GM12873 (cell line): ENCODE data around the gene NLRP1.

Experiments
- TF ChIP-seq, protein P1 (sequence below): IDR thresholded peaks from 2 replicates; pipeline ENCODE4 v1.5.1; 2012; ENCODE audit warnings: low read depth, mild to moderate bottlenecking, moderate library complexity, low read length, control low read depth; ENCODE audit not compliant: insufficient read depth; ENCODE audit errors: missing control alignments

NLRP1 gene

DNA sequence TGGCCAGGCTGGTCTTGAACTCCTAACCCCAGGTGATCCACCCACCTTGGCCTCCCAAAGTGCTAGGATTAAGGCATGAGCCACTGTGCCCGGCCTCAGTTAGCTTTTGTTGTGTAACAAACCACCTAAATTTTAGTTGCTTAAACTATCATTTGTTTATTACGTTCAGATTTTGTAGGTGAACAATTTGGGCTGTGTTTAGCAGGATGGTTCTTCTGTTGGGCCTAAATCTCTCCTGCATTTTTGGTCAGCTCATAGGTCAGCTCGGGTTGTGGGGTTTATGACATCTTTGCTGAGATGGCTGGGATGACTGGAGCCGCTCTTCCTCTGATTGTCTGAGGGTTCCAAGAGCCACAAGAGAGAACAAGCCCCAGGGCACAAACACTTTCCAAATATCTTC is 21.1 kb upstream of the NLRP1 start:
- TF ChIP-seq, protein P1, sequence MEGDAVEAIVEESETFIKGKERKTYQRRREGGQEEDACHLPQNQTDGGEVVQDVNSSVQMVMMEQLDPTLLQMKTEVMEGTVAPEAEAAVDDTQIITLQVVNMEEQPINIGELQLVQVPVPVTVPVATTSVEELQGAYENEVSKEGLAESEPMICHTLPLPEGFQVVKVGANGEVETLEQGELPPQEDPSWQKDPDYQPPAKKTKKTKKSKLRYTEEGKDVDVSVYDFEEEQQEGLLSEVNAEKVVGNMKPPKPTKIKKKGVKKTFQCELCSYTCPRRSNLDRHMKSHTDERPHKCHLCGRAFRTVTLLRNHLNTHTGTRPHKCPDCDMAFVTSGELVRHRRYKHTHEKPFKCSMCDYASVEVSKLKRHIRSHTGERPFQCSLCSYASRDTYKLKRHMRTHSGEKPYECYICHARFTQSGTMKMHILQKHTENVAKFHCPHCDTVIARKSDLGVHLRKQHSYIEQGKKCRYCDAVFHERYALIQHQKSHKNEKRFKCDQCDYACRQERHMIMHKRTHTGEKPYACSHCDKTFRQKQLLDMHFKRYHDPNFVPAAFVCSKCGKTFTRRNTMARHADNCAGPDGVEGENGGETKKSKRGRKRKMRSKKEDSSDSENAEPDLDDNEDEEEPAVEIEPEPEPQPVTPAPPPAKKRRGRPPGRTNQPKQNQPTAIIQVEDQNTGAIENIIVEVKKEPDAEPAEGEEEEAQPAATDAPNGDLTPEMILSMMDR = no peak

DNA sequence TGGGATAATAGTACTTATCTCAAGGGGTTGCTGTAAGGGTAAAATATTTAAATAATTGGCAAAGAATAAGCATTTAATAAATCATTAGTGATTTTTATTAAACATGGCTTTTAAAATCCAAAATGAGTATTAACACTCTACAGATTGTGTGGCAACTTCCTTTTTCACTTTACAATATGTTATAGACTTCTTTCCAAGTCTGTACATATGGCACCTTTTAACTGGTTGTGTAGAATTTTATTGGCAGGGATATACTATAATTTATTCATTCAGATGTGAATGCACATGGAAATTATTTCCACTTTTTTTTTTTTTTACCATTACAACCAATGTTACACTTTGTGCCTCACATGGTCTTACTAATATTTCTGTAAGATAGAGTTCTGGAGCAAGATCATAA is 15.7 kb upstream of the NLRP1 start:
- TF ChIP-seq, protein P1 = no peak

GRCh38 chr17:5598457-5598856 is 14.1 kb upstream of the NLRP1 start:
- TF ChIP-seq, protein P1 = no peak

DNA sequence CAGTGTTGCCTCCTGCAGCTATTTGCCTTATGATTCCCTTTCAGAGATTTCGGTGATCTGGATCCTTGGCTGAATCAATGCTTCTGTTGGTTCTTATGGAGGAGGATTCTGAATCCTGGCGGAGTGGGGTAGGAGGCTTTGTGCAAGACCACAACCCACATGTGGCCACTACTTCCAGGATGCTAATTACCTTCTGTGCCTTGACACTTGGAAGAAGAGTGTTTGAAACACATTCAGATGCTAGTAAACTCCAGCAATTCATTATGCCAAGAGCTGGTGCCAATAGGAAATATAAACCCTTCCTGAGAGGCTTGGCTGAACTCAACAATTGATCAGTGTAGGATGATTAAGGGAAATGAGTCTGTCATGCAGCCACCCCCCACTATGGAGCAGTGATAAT is 12.1 kb upstream of the NLRP1 start:
- TF ChIP-seq, protein P1 = no peak

DNA sequence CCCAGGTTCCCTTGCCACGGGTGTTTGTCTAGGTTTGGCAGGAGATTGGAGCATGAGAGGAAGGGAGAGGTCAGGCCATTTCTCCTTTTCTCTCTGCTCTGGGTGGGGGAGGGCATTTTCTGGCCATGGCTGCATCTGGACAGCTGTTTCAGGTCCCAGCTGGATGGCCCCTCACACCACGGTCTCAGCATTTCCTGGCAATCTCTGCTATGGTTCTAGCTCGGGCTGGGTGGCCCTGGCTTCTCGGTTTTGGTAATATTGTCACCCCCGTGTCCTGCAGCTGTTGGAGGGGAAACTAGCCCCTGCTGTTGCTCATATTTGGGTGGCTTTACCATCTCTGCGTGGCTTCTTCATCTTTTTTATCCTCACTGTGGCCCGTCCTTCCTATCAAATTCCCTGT is 11.5 kb upstream of the NLRP1 start:
- TF ChIP-seq, protein P1 = no peak

DNA sequence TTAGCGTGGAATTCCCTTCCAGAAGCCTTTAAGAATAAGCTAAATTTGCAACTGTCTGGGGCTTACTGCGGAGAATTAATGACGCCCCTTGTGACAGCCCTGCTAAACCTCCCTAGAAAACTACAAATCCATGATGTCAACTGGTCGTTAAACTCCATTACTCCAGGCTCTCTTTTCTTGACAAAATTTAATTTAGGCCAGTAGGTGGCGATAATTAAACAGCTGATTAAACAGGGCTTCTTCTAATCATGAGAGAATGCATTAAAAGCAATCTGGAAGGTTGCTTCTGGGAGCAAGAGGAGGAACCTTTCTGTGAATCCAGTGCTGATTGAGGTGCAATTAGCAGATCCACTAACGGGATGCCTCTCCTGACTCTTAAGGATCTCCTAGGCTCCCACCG is 8.1 kb upstream of the NLRP1 start:
- TF ChIP-seq, protein P1 = peak; percentile 46

- TF ChIP-seq, protein P1 = no peak
Measured at GRCh38 chr17:5591966-5592365, 7.7 kb upstream of the NLRP1 start.
